Liver (tissue), 9 donors: ENCODE results near the gene MEAK7. TPM values are rescaled to one million over a fixed set of nuclear protein-coding genes. Genes with fewer than 3 reads are reported as not detected.

Experiments
- DNase-seq: peaks from one replicate; pipeline ENCODE4 v3.0.0-alpha.2; 2017; ENCODE audit warnings: low spot score
- H3K27ac ChIP-seq, 2 donors: one replicate each; pipeline ENCODE4 v1.7.0; 2013; ENCODE audit warnings: inconsistent platforms in 2 of 2, low read length in 2 of 2, control low read depth in 1 of 2, low read depth in 1 of 2, mild to moderate bottlenecking in 1 of 2
- H3K27me3 ChIP-seq, 4 donors: one replicate each; pipeline versions ENCODE4 v1.6.1 to v1.7.0; 2013; ENCODE audit warnings: low read length in 3 of 4, inconsistent platforms in 1 of 4, mild to moderate bottlenecking in 1 of 4, moderate library complexity in 1 of 4; ENCODE audit not compliant: control insufficient read depth in 4 of 4, insufficient read depth in 4 of 4
- H3K36me3 ChIP-seq, 4 donors: one replicate each; pipeline versions ENCODE4 v1.6.1 to v1.7.0; 2013; ENCODE audit warnings: low read length in 3 of 4, mild to moderate bottlenecking in 3 of 4, low read depth in 1 of 4, moderate library complexity in 1 of 4; ENCODE audit not compliant: control insufficient read depth in 4 of 4, insufficient read depth in 3 of 4
- H3K4me1 ChIP-seq, 4 donors: one replicate each; pipeline versions ENCODE4 v1.6.1 to v1.7.0; 2013; ENCODE audit warnings: low read length in 3 of 4, mild to moderate bottlenecking in 3 of 4, moderate library complexity in 1 of 4; ENCODE audit not compliant: control insufficient read depth in 4 of 4, insufficient read depth in 4 of 4
- H3K4me3 ChIP-seq, 3 donors: one replicate each; pipeline versions ENCODE4 v1.6.1 to v1.7.0; 2013; ENCODE audit warnings: low read length in 3 of 3, control low read depth in 1 of 3, low read depth in 1 of 3, mild to moderate bottlenecking in 1 of 3
- H3K9ac ChIP-seq, 2 donors: one replicate each; pipeline ENCODE4 v1.7.0; 2013; ENCODE audit warnings: low read length in 2 of 2, mild to moderate bottlenecking in 2 of 2, moderate library complexity in 2 of 2, control low read depth in 1 of 2, low read depth in 1 of 2
- H3K9me3 ChIP-seq, 4 donors: one replicate each; pipeline versions ENCODE4 v1.6.1 to v1.7.0; 2013; ENCODE audit warnings: low read length in 3 of 4; ENCODE audit not compliant: control insufficient read depth in 4 of 4
- ATF3 ChIP-seq: IDR thresholded peaks from 2 replicates; pipeline ENCODE4 v1.6.1; 2016; ENCODE audit warnings: antibody characterized with exemption
- CTCF ChIP-seq: fragments of 150-350 bp; IDR thresholded peaks from 2 replicates; pipeline ENCODE4 v1.5.1; 2017; ENCODE audit warnings: improper control_type of control experiment, low read depth, low read length; ENCODE audit not compliant: missing input control
- EGR1 ChIP-seq, 2 donors: IDR thresholded peaks; 2 replicates each; pipeline ENCODE4 v1.6.1; 2016 to 2018; ENCODE audit warnings: antibody characterized with exemption in 2 of 2, low read depth in 2 of 2
- FOXA1 ChIP-seq: IDR thresholded peaks from 2 replicates; pipeline ENCODE4 v1.6.1; 2016; ENCODE audit warnings: antibody characterized with exemption
- FOXA2 ChIP-seq: IDR thresholded peaks from 2 replicates; pipeline ENCODE4 v1.6.1; 2016; ENCODE audit warnings: antibody characterized with exemption
- GABPA ChIP-seq, 2 donors: IDR thresholded peaks in 1 of 2; conservative IDR thresholded peaks in 1 of 2; 2 replicates each; pipeline ENCODE4 v1.6.1; 2016; ENCODE audit warnings: antibody characterized with exemption in 2 of 2, mild to moderate bottlenecking in 1 of 2, moderate library complexity in 1 of 2
- HNF4A ChIP-seq, 2 donors: conservative IDR thresholded peaks; 2 replicates each; pipeline ENCODE4 v1.6.1; 2016; ENCODE audit warnings: antibody characterized with exemption in 2 of 2, mild to moderate bottlenecking in 2 of 2
- HNF4G ChIP-seq: IDR thresholded peaks from 2 replicates; pipeline ENCODE4 v1.6.1; 2016; ENCODE audit warnings: antibody characterized with exemption
- JUND ChIP-seq, 2 donors: IDR thresholded peaks; 2 replicates each; pipeline ENCODE4 v1.6.1; 2016; ENCODE audit warnings: antibody characterized with exemption in 2 of 2
- MAX ChIP-seq: IDR thresholded peaks from 2 replicates; pipeline ENCODE4 v1.6.1; 2016; ENCODE audit warnings: antibody characterized with exemption
- NR2F2 ChIP-seq: IDR thresholded peaks from 2 replicates; pipeline ENCODE4 v1.6.1; 2016; ENCODE audit warnings: antibody characterized with exemption
- RAD21 ChIP-seq, 2 donors: IDR thresholded peaks; 2 replicates each; pipeline ENCODE4 v1.6.1; 2016; ENCODE audit warnings: antibody characterized with exemption in 2 of 2, mild to moderate bottlenecking in 2 of 2
- REST ChIP-seq: IDR thresholded peaks from 2 replicates; pipeline ENCODE4 v1.6.1; 2016; ENCODE audit warnings: antibody characterized with exemption, mild to moderate bottlenecking
- RXRA ChIP-seq, 2 donors: IDR thresholded peaks; 2 replicates each; pipeline ENCODE4 v1.6.1; 2017 to 2018; ENCODE audit warnings: antibody characterized with exemption in 2 of 2, mild to moderate bottlenecking in 1 of 2
- TAF1 ChIP-seq: conservative IDR thresholded peaks from 2 replicates; pipeline ENCODE4 v1.6.1; 2016; ENCODE audit warnings: antibody characterized with exemption, mild to moderate bottlenecking
- YY1 ChIP-seq: IDR thresholded peaks from 2 replicates; pipeline ENCODE4 v1.6.1; 2016; ENCODE audit warnings: antibody characterized with exemption, mild to moderate bottlenecking
- ZBTB33 ChIP-seq: IDR thresholded peaks from 2 replicates; pipeline ENCODE4 v1.6.1; 2016; ENCODE audit warnings: antibody characterized with exemption
- WGBS: extraction: QIAGEN DNeasy Blood & Tissue Kit; methylation state at CpG from one replicate; pipeline ENCODE4 v1.1.7; 2013; 5-methylcytosine and 5-hydroxymethylcytosine counted together
- polyA plus RNA-seq, 2 donors: library from polyadenylated mRNA; stranded (reverse) in 1 of 2; unstranded in 1 of 2; fragments of 200-250 nt in 1 of 2; fragments of >200 nt in 1 of 2; fragmentation: Nextera tagmentation in 1 of 2; extraction: Ambion mirVana in 1 of 2; gene quantifications; one replicate each; pipeline versions ENCODE4 v1.2.1 to v1.2.3, GENCODE V29; 2013 to 2015
- total RNA-seq, 2 donors: library from RNA; depleted of rRNA; stranded (reverse); fragments of >200 nt; gene quantifications; one replicate each; pipeline ENCODE4 v1.2.3, GENCODE V29; 2014
- donor health status: healthy.
- donor health status: healthy.
- donor health status: healthy.
- donor health status: healthy.
- donor health status: healthy.

MEAK7 gene
- total and polyA plus RNA-seq, 4 donors, result 1.3 to 4.0 (median 2.2) TPM

- Histone ChIP-seq H3K9ac (no peak overlapping the region), H3K9me3 (no peaks in the 10 kb centered on the region), H3K36me3 (no peaks in the 10 kb centered on the region), H3K27ac (no peak overlapping the region), H3K4me1 (no peaks in the 10 kb centered on the region), H3K4me3 (no peak overlapping the region), H3K27me3 (peaks cover 0 to 5% (median 0%) of the 10 kb centered on the region in 4 donors)
- WGBS, result 76% methylated on average over 4 of the region's 4 CpGs
- no peak for TF ChIP-seq FOXA2
- TF ChIP-seq FOXA1, result no peak
- no peak for TF ChIP-seq RXRA (IDR thresholded peaks at IDR 0.05)
- TF ChIP-seq JUND (IDR thresholded peaks at IDR 0.05), result no peak
- TF ChIP-seq HNF4A (conservative IDR thresholded peaks at IDR 0.05), result no peak
- no peak for TF ChIP-seq REST
- no peak for TF ChIP-seq ZBTB33
- no peak for TF ChIP-seq TAF1
- no peak for TF ChIP-seq NR2F2
- DNase-seq, result no peak
Observed at GRCh38 chr16:84552135-84552534, 47.7 kb upstream of the MEAK7 start.

- 79% methylated on average over 4 of the region's 4 CpGs for WGBS
- Histone ChIP-seq H3K4me1 (no peaks in the 10 kb centered on the region), H3K27ac (no peak overlapping the region), H3K9ac (peak overlapping the region in 1 of 2 donors; percentile 2), H3K27me3 (no peaks in the 10 kb centered on the region), H3K36me3 (no peaks in the 10 kb centered on the region), H3K4me3 (no peak overlapping the region), H3K9me3 (no peaks in the 10 kb centered on the region)
- no peak for DNase-seq
- TF ChIP-seq GABPA (IDR thresholded peaks at IDR 0.05 in 1 of 2, conservative IDR thresholded peaks at IDR 0.05 in 1 of 2), result no peak
- no peak for TF ChIP-seq HNF4A (conservative IDR thresholded peaks at IDR 0.05)
- no peak for TF ChIP-seq EGR1 (IDR thresholded peaks at IDR 0.05; ENCODE audit: low read depth in 2 of 2)
- TF ChIP-seq JUND (IDR thresholded peaks at IDR 0.05), result no peak
- TF ChIP-seq MAX, result no peak
- TF ChIP-seq REST, result no peak
- TF ChIP-seq CTCF, result no peak
- no peak for TF ChIP-seq YY1
- TF ChIP-seq ATF3, result no peak
- TF ChIP-seq RAD21 (IDR thresholded peaks at IDR 0.05), result no peak
- no peak for TF ChIP-seq HNF4G
- no peak for TF ChIP-seq ZBTB33
- no peak for TF ChIP-seq FOXA1
Observed at GRCh38 chr16:84550096-84550495, 45.6 kb upstream of the MEAK7 start.
